Psoas muscle (tissue), 8 donors: ENCODE results near the gene QSER1. TPM values are rescaled to one million over a fixed set of nuclear protein-coding genes. Genes with fewer than 3 reads are reported as not detected.
"Not testable (repeated sequence)": the region's sequence is repeated elsewhere in the genome, so short reads cannot be mapped to it uniquely, and the experiment has no call there.

Experiments
- ATAC-seq, 4 donors: fragments of 200-7000 bp; cut with Tn5 transposase; one replicate each; pipeline ENCODE4 v1.9.1; 2020; ENCODE audit warnings: moderate library complexity in 3 of 4, mild to moderate bottlenecking in 2 of 4
- DNase-seq, 2 donors: peaks; one replicate each; pipeline ENCODE4 v3.0.0-alpha.2; 2020
- H3K27ac ChIP-seq: fragments of 200-600 bp; one replicate; pipeline ENCODE4 v1.8.0; 2022
- H3K27me3 ChIP-seq, 3 donors: fragments of 200-600 bp in 1 of 3; one replicate each; pipeline versions ENCODE4 v1.6.1 to v1.8.0; 2013 to 2022; ENCODE audit warnings: low read length in 2 of 3, mild to moderate bottlenecking in 2 of 3, moderate library complexity in 1 of 3; ENCODE audit not compliant: insufficient read depth in 3 of 3
- H3K36me3 ChIP-seq, 2 donors: fragments of 200-600 bp in 1 of 2; one replicate each; pipeline versions ENCODE4 v1.6.1 to v1.8.0; 2013 to 2022; ENCODE audit warnings: low read depth in 1 of 2, mild to moderate bottlenecking in 1 of 2, moderate library complexity in 1 of 2; ENCODE audit not compliant: insufficient read depth in 1 of 2
- H3K4me1 ChIP-seq: fragments of 200-600 bp; one replicate; pipeline ENCODE4 v1.8.0; 2022
- H3K4me3 ChIP-seq: fragments of 200-600 bp; one replicate; pipeline ENCODE4 v1.8.0; 2022; ENCODE audit warnings: mild to moderate bottlenecking
- H3K9me3 ChIP-seq: fragments of 200-600 bp; one replicate; pipeline ENCODE4 v1.8.0; 2022
- WGBS, 3 donors: extraction: QIAGEN DNeasy Blood & Tissue Kit; methylation state at CpG; one replicate each; pipeline versions ENCODE4 v1.1.6 to v1.1.7; 2013; 5-methylcytosine and 5-hydroxymethylcytosine counted together
- intact Hi-C, 2 donors: fragments of 100-400 bp; cut with DNase I; formaldehyde crosslinking; loops; one replicate each; pipeline versions ENCODE4 v1.11.0 to v1.14.2; 2022
- polyA plus RNA-seq, 3 donors: library from polyadenylated mRNA; stranded (reverse); fragments of 200-250 nt; gene quantifications; one replicate each; pipeline ENCODE4 v1.2.3, GENCODE V29; 2013
- total RNA-seq, 4 donors: library from RNA; stranded (reverse); fragmentation: NEBNext Ultra II Directional in 2 of 4; extraction: Animal tissue kit (Norgen Biotek cat#: 25700) in 2 of 4; gene quantifications; one replicate each; pipeline versions ENCODE4 v1.2.1 to v1.2.4, GENCODE V29; 2021 to 2023
- TF ChIP-seq, protein P1 (sequence below): fragments of 200-600 bp; IDR thresholded peaks from one replicate; pipeline ENCODE4 v1.8.0; 2022; ENCODE audit warnings: antibody characterized with exemption
- donor health status: healthy with polysubstance abuse.
- donor health status: DM: no; HTN: no; CAD: no; lungs with moderate emphysema.
- donor health status: Bipolar disorder and iron deficiency.
- donor health status: healthy.
- donor health status: DM: yes; HTN: yes; CAD: no.
- donor health status: DM: no; HTN: no; CAD: no.
- donor health status: DM: no; HTN: no; CAD: no.
- donor health status: DM: yes; HTN: yes; CAD: no.

Gene QSER1
- total and polyA plus RNA-seq, 7 donors, result 2.4 to 19.3 (median 11.8) TPM

DNA sequence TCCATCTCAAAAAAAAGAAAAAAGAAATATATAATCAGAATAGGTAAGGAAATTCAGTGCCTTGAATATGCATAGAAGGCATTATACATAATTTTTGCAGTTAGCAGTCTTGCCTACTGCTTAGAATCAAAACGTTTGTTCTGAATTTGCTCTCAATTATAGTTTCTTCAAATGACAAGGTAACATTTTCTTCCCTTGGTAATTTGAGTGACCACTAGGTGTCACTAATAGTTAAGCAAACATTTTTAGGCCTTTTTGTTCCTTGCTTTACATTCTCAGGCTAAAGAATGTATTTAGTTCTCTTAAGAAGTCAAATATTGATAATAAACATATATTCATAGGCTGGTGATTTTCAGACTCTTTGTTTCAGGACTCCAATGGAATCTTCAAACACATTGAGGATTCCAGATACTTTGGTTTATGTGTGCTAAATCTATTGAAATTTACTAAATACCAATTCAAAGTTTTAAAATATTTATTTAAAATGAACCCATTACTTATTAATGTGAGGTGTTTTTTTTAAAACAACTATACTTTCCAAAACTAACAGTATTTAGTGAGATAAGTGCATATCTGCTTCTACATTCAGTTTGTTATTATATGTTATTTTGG lies 68.0 kb downstream of the QSER1 start:
- no peaks in the 10 kb centered on the region for H3K27me3 ChIP-seq
- no peak overlapping the region for H3K4me3 ChIP-seq
- intact Hi-C loops, result loop anchor here (2.0 kb wide), 1 partner anchor 104 kb away; no protein-coding TSS in a partner anchor
- peaks cover 4 to 57% of the 10 kb centered on the region in 2 donors for H3K36me3 ChIP-seq
- DNase-seq (no peak), ATAC-seq (peak in 1 of 4 donors; percentile 67)
- H3K9me3 ChIP-seq, result no peaks in the 10 kb centered on the region
- TF ChIP-seq, protein P1, sequence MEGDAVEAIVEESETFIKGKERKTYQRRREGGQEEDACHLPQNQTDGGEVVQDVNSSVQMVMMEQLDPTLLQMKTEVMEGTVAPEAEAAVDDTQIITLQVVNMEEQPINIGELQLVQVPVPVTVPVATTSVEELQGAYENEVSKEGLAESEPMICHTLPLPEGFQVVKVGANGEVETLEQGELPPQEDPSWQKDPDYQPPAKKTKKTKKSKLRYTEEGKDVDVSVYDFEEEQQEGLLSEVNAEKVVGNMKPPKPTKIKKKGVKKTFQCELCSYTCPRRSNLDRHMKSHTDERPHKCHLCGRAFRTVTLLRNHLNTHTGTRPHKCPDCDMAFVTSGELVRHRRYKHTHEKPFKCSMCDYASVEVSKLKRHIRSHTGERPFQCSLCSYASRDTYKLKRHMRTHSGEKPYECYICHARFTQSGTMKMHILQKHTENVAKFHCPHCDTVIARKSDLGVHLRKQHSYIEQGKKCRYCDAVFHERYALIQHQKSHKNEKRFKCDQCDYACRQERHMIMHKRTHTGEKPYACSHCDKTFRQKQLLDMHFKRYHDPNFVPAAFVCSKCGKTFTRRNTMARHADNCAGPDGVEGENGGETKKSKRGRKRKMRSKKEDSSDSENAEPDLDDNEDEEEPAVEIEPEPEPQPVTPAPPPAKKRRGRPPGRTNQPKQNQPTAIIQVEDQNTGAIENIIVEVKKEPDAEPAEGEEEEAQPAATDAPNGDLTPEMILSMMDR, result peak; percentile 77
- no peaks in the 10 kb centered on the region for H3K4me1 ChIP-seq
- WGBS, 3 donors, result 5 to 14% (median 6%) methylated on average over 1 of the region's 1 CpG
- H3K27ac ChIP-seq, result no peak overlapping the region

DNA sequence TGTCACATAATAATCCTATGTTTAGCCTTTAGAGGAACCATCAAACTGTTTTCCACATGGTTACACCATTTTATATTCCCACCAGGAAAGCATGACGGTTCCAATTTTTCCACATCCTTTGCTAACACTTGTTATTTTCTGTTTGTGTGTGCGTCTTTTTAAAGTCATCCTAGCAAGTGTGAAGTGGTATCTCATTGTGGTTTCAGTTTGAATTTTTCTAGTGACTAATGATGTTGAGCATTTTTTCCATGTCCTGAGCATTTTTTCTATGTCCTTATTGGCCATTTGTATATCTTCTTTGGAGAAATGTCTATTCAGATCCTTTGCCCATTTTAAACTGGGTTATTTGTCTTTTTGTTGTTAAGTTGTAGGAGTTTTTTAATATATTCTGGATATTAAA lies 69.4 kb downstream of the QSER1 start:
- WGBS, 3 donors, result 96 to 97% (median 96%) methylated on average over 2 of the region's 2 CpGs
- Histone ChIP-seq H3K27ac (no peak overlapping the region), H3K27me3 (no peaks in the 10 kb centered on the region), H3K36me3 (peaks cover 4 to 53% of the 10 kb centered on the region in 2 donors), H3K4me3 (no peak overlapping the region), H3K4me1 (no peaks in the 10 kb centered on the region), H3K9me3 (no peaks in the 10 kb centered on the region)
- TF ChIP-seq, protein P1, result no peak
- DNase-seq (no peak), ATAC-seq (no peak)
- intact Hi-C loops, result no loop called here

DNA sequence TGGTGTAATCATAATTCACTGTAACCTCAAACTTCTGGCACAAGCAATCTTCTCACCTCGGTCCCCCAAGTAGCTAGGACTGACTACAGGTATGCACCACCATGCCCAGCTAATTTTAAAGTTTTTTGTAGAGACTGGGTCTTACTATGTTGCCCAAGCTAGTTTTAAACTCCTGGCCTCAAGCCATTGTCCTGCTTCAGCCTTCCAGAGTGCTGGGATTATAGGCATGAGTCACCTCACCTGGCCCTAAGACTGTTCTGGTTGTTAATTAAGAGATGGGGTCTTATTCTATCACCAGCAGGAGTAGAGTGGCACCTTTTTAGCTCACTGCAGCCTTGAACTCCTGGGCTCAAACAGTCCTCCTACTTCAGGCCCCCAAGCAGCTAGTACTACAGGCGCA lies 71.1 kb downstream of the QSER1 start:
- peaks cover 0 to 45% of the 10 kb centered on the region in 2 donors for H3K36me3 ChIP-seq
- TF ChIP-seq, protein P1, result no peak
- no peak overlapping the region for H3K4me3 ChIP-seq
- H3K4me1 ChIP-seq, result no peaks in the 10 kb centered on the region
- H3K27me3 ChIP-seq, result no peaks in the 10 kb centered on the region
- H3K9me3 ChIP-seq, result no peaks in the 10 kb centered on the region
- intact Hi-C loops, result no loop called here
- WGBS, 3 donors, result 92 to 98% (median 96%) methylated on average over 2 of the region's 2 CpGs
- DNase-seq (no peak), ATAC-seq (no peak)
- no peak overlapping the region for H3K27ac ChIP-seq

DNA sequence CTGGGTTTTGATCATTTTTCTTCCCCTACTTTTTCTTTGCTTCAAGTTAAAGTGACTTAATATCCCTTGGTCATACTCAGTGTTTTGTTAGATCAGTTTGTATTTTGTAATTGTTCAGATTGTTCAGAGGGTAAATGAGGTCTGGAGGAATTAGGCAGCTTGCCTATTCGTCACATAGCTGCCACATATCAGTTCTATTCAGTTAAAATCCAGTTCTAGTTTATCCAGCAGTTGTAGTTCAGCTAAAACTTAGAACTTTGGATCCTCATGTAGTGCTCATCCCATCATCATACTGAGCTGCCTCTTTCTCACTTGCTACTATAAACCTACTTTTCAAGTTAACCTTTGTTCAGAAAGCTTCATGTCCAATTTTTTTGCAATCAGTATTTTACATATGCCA lies 75.9 kb downstream of the QSER1 start:
- ATAC-seq (no peak), DNase-seq (no peak)
- TF ChIP-seq, protein P1, result no peak
- intact Hi-C loops, result no loop called here
- Histone ChIP-seq H3K4me1 (no peaks in the 10 kb centered on the region), H3K9me3 (no peaks in the 10 kb centered on the region), H3K36me3 (peaks cover 0 to 60% of the 10 kb centered on the region in 2 donors), H3K27ac (no peak overlapping the region), H3K27me3 (no peaks in the 10 kb centered on the region), H3K4me3 (no peak overlapping the region)
- WGBS, 3 donors, result 65 to 82% (median 73%) methylated on average over 1 of the region's 1 CpG

DNA sequence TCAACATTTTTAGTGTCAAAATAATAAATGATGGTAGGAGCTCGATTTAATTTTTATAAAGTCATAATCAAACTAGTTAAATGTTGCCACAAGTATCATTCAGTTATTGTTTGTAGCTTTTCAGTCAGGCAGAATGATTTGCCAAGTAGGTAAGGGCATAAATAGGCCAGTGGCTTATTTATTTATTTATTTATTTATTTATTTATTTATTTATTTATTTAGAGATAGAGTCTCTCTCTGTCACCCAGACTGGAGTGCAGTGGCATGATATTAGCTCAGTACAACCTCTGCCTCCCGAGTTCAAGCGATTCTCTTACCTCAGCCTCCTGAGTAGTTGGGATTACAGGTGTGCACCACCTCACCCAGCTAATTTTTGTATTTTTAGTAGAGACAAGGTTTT lies 79.6 kb downstream of the QSER1 start:
- peaks cover 0 to 85% of the 10 kb centered on the region in 2 donors for H3K36me3 ChIP-seq
- intact Hi-C loops, result loop anchor here in 1 of 2 donors (2.0 kb wide), 1 partner anchor 33 kb away; no protein-coding TSS in a partner anchor
- ATAC-seq, H3K4me3 ChIP-seq, H3K9me3 ChIP-seq, H3K4me1 ChIP-seq, H3K27ac ChIP-seq, DNase-seq, H3K27me3 ChIP-seq: not testable (repeated sequence)
- WGBS, 3 donors, result 93 to 98% (median 95%) methylated on average over 3 of the region's 3 CpGs
